ENCODE measurements around the gene PRPS1. TPM values are rescaled to one million over a fixed set of nuclear protein-coding genes. Genes with fewer than 3 reads are reported as not detected.

Gene PRPS1
- total and polyA plus RNA-seq, 9 of the 15 experiments (the other 6 are each of a cell fraction or from before 2014, with no cell fraction given): 47.8 to 175 (median 79.6) TPM

GRCh38 chrX:107646735-107647134 is 18.4 kb downstream of the PRPS1 start:
- FAIRE-seq (no peak), ATAC-seq (no peak), DNase-seq (ENCODE audit: extremely low read depth in 1 of 4, low spot score in 3 of 4) (no peak)
- Histone ChIP-seq H3K9me1 (ENCODE audit: control insufficient read depth, insufficient read depth, low read length) (no peaks in the 10 kb centered on the region), H3K4me2 (ENCODE audit: insufficient read depth, low read length) (no peak overlapping the region), H3K9ac (ENCODE audit: insufficient read depth in 1 of 2, low read depth in 2 of 2, low read length in 2 of 2) (no peak overlapping the region), H3K4me3 (no peak overlapping the region), H3K79me2 (ENCODE audit: control insufficient read depth, insufficient read depth, low read length) (no peaks in the 10 kb centered on the region), H3K27me3 (ENCODE audit: control insufficient read depth in 2 of 2, insufficient read depth in 2 of 2, low read length in 2 of 2) (no peaks in the 10 kb centered on the region), H3K4me1 (replicated peaks in 1 of 2; ENCODE audit: control insufficient read depth in 2 of 2, insufficient read depth in 2 of 2, low read length in 2 of 2) (no peaks in the 10 kb centered on the region), H4K20me1 (replicated peaks; ENCODE audit: control insufficient read depth, insufficient read depth, low read length) (no peaks in the 10 kb centered on the region), H3K36me3 (ENCODE audit: control insufficient read depth, insufficient read depth, low read length) (peaks cover 74% of the 10 kb centered on the region), H2AFZ (ENCODE audit: low read depth, low read length) (no peak overlapping the region), H3K27ac (ENCODE audit: extremely low read depth, low read depth, low read length) (no peak overlapping the region), H3K9me3 (replicated peaks; ENCODE audit: control insufficient read depth, insufficient read depth, low read depth, low read length) (no peaks in the 10 kb centered on the region)
- in situ Hi-C loops (cut with MboI) (no loop called here), intact Hi-C loops (cut with micrococcal nuclease) (no loop called here)
- WGBS (ENCODE audit: insufficient coverage, low coverage, missing lambda C conversion rate): 84% methylated on average over 2 of the region's 2 CpGs
- ChIA-PET CTCF (ENCODE audit: low intra/inter-chr PET ratio) (no interaction called here), POLR2A (no interaction called here)
- BruUV-seq (replicated peaks): no TSS peak
- TF ChIP-seq ZNF24 (IDR thresholded peaks at IDR 0.05) (no peak), PTRF (tag; IDR thresholded peaks at IDR 0.05) (no peak), ZNF143 (CRISPR knock-in tag; IDR thresholded peaks at IDR 0.05) (peak; percentile 63; the same call in 1 of the 2 replicates), POLR3G (IDR thresholded peaks at IDR 0.05; ENCODE audit: extremely low read depth, insufficient read length, insufficient replicate concordance) (no peak), HCFC1 (IDR thresholded peaks at IDR 0.05; ENCODE audit: low read depth, low read length) (peak; percentile 48), MAZ (CRISPR knock-in tag; conservative IDR thresholded peaks at IDR 0.05 in 1 of 2, IDR thresholded peaks at IDR 0.05 in 1 of 2) (no peak), SPI1 (IDR thresholded peaks at IDR 0.05; ENCODE audit: borderline replicate concordance, low read depth, low read length) (peak; percentile 87), TGIF2 (CRISPR knock-in tag; IDR thresholded peaks at IDR 0.05) (no peak)
